GM20000 (cell line): ENCODE measurements around the gene UBE2L6.

Experiments
- DNase-seq: peaks from one replicate; pipeline ENCODE4 v3.0.0; 2012; ENCODE audit warnings: low spot score
- TF ChIP-seq, protein P1 (sequence below): IDR thresholded peaks from 2 replicates; pipeline ENCODE4 v1.5.1; 2012; ENCODE audit warnings: mild to moderate bottlenecking, control low read depth; ENCODE audit errors: extremely low read depth, missing control alignments

The UBE2L6 gene

DNA sequence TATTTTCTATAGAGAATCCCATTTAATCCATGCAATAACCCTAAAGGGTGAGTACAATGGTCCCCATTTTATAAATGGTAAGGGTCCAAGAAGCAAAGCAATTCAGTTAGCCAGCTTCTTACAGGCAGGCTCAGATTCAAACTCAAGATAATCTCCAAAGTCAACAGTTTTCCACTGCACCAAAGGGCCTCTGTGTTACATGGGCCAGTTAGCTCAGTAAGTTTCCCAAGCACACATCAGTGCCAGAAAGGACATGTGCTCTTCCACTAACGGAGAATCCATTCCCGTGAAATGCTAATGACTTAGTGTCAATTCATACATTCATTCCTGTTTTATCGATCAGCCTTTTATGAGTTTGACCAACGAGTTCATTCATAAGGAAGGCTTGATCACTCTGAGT lies 63.0 kb downstream of the UBE2L6 start:
- no peak for DNase-seq
- TF ChIP-seq, protein P1, sequence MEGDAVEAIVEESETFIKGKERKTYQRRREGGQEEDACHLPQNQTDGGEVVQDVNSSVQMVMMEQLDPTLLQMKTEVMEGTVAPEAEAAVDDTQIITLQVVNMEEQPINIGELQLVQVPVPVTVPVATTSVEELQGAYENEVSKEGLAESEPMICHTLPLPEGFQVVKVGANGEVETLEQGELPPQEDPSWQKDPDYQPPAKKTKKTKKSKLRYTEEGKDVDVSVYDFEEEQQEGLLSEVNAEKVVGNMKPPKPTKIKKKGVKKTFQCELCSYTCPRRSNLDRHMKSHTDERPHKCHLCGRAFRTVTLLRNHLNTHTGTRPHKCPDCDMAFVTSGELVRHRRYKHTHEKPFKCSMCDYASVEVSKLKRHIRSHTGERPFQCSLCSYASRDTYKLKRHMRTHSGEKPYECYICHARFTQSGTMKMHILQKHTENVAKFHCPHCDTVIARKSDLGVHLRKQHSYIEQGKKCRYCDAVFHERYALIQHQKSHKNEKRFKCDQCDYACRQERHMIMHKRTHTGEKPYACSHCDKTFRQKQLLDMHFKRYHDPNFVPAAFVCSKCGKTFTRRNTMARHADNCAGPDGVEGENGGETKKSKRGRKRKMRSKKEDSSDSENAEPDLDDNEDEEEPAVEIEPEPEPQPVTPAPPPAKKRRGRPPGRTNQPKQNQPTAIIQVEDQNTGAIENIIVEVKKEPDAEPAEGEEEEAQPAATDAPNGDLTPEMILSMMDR, result no peak

DNA sequence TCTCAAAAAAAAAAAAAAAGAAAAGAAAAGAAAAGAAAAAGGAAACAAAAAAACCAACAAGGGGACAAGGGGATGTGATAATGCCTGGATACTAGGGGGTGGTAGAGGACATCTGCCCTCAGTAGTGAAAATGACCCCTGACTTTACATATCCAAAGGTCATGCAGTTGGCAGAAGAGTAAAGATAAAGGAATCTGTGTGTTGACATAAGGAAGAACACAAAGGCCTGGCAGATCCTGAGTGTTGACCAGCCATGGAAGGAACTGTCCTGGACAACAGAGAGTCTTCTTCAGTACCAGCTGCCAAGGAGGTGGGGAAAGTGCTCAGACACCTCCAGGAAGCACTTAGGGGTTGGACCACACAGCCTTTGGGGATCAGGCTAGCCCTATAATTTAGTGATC lies 64.6 kb downstream of the UBE2L6 start:
- TF ChIP-seq, protein P1, result no peak
- DNase-seq, result no peak

GRCh38 chr11:57502376-57502775 lies 65.1 kb downstream of the UBE2L6 start:
- DNase-seq, result no peak
- TF ChIP-seq, protein P1, result no peak

GRCh38 chr11:57501953-57502352 lies 65.5 kb downstream of the UBE2L6 start:
- TF ChIP-seq, protein P1, result no peak
- DNase-seq, result no peak
